HepG2 (cell line): ENCODE data around the gene SSBP4. TPM values are rescaled to one million over a fixed set of nuclear protein-coding genes. Genes with fewer than 3 reads are reported as not detected.
A peak's percentile ranks its signal among the peaks of the same experiment; 100 is the strongest.

Experiments
- EHMT2 ChIP-seq: fragments of 200-600 bp; sonication (generic); IDR thresholded peaks from 2 replicates; pipeline ENCODE4 v1.7.0; 2017; ENCODE audit warnings: antibody characterized with exemption, low read depth, low read length, borderline replicate concordance
- MAF1 ChIP-seq: sonication (generic); formaldehyde crosslinking; IDR thresholded peaks from 2 replicates; pipeline ENCODE4 v1.5.0; 2020; ENCODE audit warnings: missing genetic modification reagents, borderline replicate concordance
- MAFK ChIP-seq, 2 experiments: IDR thresholded peaks in 1 of 2; conservative IDR thresholded peaks in 1 of 2; 2 replicates each; pipeline ENCODE4 v1.6.1; 2011; ENCODE audit warnings: improper control_type of control experiment in 2 of 2, low read length in 2 of 2
- NPAS2 ChIP-seq: sonication (generic); formaldehyde crosslinking; IDR thresholded peaks from 2 replicates; pipeline ENCODE4 v1.8.0; 2022; ENCODE audit warnings: mild to moderate bottlenecking, missing genetic modification reagents, borderline replicate concordance
- SKI ChIP-seq: fragments of 450-650 bp; IDR thresholded peaks from one replicate; pipeline ENCODE4 v1.6.1; 2018; ENCODE audit warnings: mild to moderate bottlenecking; ENCODE audit not compliant: partially characterized antibody
- SUZ12 ChIP-seq: fragments of 150-350 bp; IDR thresholded peaks from 2 replicates; pipeline ENCODE4 v1.6.1; 2014; ENCODE audit warnings: low read depth, low read length
- ZNF407 ChIP-seq: sonication (generic); formaldehyde crosslinking; IDR thresholded peaks from one replicate; pipeline ENCODE4 v1.5.1; 2020; ENCODE audit warnings: mild to moderate bottlenecking, missing genetic modification reagents; ENCODE audit errors: not compliant biosample characterization
- ZNF510 ChIP-seq: sonication (generic); formaldehyde crosslinking; IDR thresholded peaks from 2 replicates; pipeline ENCODE4 v1.4.0; 2020; ENCODE audit warnings: low read depth, mild to moderate bottlenecking, missing genetic modification reagents
- ZNF747 ChIP-seq: sonication (generic); formaldehyde crosslinking; IDR thresholded peaks from 2 replicates; pipeline ENCODE4 v1.8.1; 2023; ENCODE audit warnings: missing genetic modification reagents, mild to moderate bottlenecking, borderline replicate concordance
- ZXDC ChIP-seq: sonication (generic); formaldehyde crosslinking; IDR thresholded peaks from 2 replicates; pipeline ENCODE4 v1.5.0; 2020; ENCODE audit warnings: mild to moderate bottlenecking, missing genetic modification reagents
- polyA plus RNA-seq, 8 experiments: library from polyadenylated mRNA; depleted of rRNA in 3 of 8; stranded (reverse) in 7 of 8; unstranded in 1 of 8; fragments of >200 nt; fragmentation: Illumina TruSeq in 4 of 8; extraction: Trizol in 4 of 8; gene quantifications; 2 replicates each; pipeline versions ENCODE4 v1.2.1 to v1.2.3, GENCODE V29; 2011 to 2016; ENCODE audit warnings: low read depth in 4 of 8, missing spikeins in 1 of 8, mixed read lengths in 1 of 8; ENCODE audit not compliant: insufficient read depth in 1 of 8
- total RNA-seq, 5 experiments: library from RNA; depleted of rRNA; stranded (reverse); fragments of >200 nt; fragmentation: Illumina TruSeq; extraction: Trizol; gene quantifications; 2 replicates each; pipeline ENCODE4 v1.2.3, GENCODE V29; 2016; ENCODE audit warnings: low read depth in 1 of 5
- TF ChIP-seq, protein P1 (sequence below): sonication (generic); formaldehyde crosslinking; conservative IDR thresholded peaks from 2 replicates; pipeline ENCODE4 v1.8.0; 2022; ENCODE audit warnings: mild to moderate bottlenecking, moderate library complexity, missing genetic modification reagents
- TF ChIP-seq, protein P2 (sequence below): IDR thresholded peaks from 2 replicates; pipeline ENCODE4 v1.6.1; 2016; ENCODE audit warnings: missing genetic modification reagents, missing compliant biosample characterization
- TF ChIP-seq, protein P3 (sequence below): sonication (generic); formaldehyde crosslinking; IDR thresholded peaks from 2 replicates; pipeline ENCODE4 v1.8.0; 2023; ENCODE audit warnings: mild to moderate bottlenecking, missing genetic modification reagents

The SSBP4 gene
- total and polyA plus RNA-seq, 2 of the 13 experiments (the other 11 are each of a cell fraction or from before 2014, with no cell fraction given), result 20.8 to 39.5 TPM

DNA sequence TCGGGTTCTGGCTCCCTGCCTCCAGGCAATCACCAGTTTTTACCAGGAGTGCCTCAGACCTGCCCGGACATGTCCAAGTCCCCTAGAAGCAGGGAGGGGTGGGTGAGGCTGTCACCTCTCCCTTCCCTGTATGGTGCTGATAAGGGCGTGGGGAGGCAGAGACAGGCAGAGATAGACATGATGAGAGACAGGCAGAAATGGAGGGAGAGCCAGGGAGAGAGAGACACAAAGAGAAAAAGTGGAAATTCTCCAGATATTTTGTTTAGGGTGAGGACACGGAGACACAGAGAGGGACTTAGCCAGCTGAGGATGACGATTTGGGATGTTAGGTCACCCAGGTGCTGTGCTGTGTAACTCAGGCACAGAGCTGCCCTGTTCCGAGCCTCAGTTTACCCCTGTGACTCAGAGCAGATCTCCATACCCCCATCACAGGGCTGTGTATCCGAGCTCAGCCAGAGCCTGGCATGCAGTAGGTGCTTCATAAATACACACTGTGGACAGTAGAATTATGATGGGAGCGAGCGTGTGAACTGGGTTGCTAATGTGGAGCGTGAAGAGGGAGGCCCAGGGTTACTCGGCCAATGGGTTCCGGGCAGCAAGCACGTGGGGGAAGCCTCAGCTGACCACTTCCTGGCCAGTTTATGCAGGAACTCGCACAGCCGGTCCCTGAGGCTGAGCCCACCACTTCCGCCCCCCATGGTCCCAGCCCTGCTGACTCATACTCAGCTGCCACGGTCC is 45.1 kb upstream of the SSBP4 start (continued):
- no peak for TF ChIP-seq ZNF407 (CRISPR knock-in tag)
- peak; percentile 82; the same call in 1 of the 2 replicates for TF ChIP-seq ZXDC (CRISPR knock-in tag)
- no peak for TF ChIP-seq SKI
- no peak for TF ChIP-seq NPAS2 (CRISPR knock-in tag)
- no peak for TF ChIP-seq SUZ12
- TF ChIP-seq MAFK (conservative IDR thresholded peaks at IDR 0.05 in 1 of 2, IDR thresholded peaks at IDR 0.05 in 1 of 2; ENCODE audit: low read length in 2 of 2), result peak; percentile 44 to 49; a peak in 3 of 4 replicates
- 0 out of 2 replicates have a peak, but pooled peaks have one; percentile 41 for TF ChIP-seq ZNF747
- TF ChIP-seq, protein P1, sequence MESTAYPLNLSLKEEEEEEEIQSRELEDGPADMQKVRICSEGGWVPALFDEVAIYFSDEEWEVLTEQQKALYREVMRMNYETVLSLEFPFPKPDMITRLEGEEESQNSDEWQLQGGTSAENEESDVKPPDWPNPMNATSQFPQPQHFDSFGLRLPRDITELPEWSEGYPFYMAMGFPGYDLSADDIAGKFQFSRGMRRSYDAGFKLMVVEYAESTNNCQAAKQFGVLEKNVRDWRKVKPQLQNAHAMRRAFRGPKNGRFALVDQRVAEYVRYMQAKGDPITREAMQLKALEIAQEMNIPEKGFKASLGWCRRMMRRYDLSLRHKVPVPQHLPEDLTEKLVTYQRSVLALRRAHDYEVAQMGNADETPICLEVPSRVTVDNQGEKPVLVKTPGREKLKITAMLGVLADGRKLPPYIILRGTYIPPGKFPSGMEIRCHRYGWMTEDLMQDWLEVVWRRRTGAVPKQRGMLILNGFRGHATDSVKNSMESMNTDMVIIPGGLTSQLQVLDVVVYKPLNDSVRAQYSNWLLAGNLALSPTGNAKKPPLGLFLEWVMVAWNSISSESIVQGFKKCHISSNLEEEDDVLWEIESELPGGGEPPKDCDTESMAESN (CRISPR knock-in tag), result peak; percentile 79; the same call in 1 of the 2 replicates
- TF ChIP-seq, protein P2, sequence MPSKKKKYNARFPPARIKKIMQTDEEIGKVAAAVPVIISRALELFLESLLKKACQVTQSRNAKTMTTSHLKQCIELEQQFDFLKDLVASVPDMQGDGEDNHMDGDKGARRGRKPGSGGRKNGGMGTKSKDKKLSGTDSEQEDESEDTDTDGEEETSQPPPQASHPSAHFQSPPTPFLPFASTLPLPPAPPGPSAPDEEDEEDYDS, result peak; percentile 68; the same call in 1 of the 2 replicates
- TF ChIP-seq, protein P3, sequence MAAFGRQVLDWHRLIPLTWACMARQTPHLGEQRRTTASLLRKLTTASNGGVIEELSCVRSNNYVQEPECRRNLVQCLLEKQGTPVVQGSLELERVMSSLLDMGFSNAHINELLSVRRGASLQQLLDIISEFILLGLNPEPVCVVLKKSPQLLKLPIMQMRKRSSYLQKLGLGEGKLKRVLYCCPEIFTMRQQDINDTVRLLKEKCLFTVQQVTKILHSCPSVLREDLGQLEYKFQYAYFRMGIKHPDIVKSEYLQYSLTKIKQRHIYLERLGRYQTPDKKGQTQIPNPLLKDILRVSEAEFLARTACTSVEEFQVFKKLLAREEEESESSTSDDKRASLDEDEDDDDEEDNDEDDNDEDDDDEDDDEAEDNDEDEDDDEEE (CRISPR knock-in tag), result no peak
- no peak for TF ChIP-seq ZNF510 (CRISPR knock-in tag)
- TF ChIP-seq EHMT2, result no peak
- 0 out of 2 replicates have a peak, but pooled peaks have one; percentile 40 for TF ChIP-seq MAF1 (CRISPR knock-in tag)
